ENCODE results near the gene MYL7.

- TF ChIP-seq PATZ1 (CRISPR knock-in tag; IDR thresholded peaks at IDR 0.05; ENCODE audit: borderline replicate concordance) = no peak
- TF ChIP-seq ZHX1 (conservative IDR thresholded peaks at IDR 0.05; ENCODE audit: low read length) = no peak
- TF ChIP-seq MAFF (IDR thresholded peaks at IDR 0.05; ENCODE audit: low read length) = no peak
- TF ChIP-seq ZKSCAN1 (IDR thresholded peaks at IDR 0.05; ENCODE audit: low read depth, low read length) = no peak
These were observed 14.0 kb downstream of the MYL7 start for GRCh38 chr7:44127161-44127560.
